Gastrocnemius medialis (tissue), 4 donors: ENCODE data around the gene ILDR1. TPM values are rescaled to one million over a fixed set of nuclear protein-coding genes. Genes with fewer than 3 reads are reported as not detected.

ENCODE experiments used
- ATAC-seq, 2 donors: fragments of 150-250 bp; one replicate each; pipeline ENCODE4 v1.9.1; 2016
- DNase-seq, 2 donors: peaks; one replicate each; pipeline ENCODE4 v3.0.0-alpha.2; 2019
- H3K27ac ChIP-seq, 4 donors: fragments of 200-600 bp; sonication (generic); 1 replicate in 1 of 4; 2 replicates in 3 of 4; pipeline ENCODE4 v1.5.1; 2016 to 2018; ENCODE audit warnings: mild to moderate bottlenecking in 2 of 4, moderate library complexity in 1 of 4
- H3K27me3 ChIP-seq, 3 donors: fragments of 200-600 bp; sonication (generic) in 2 of 3; 1 replicate in 1 of 3; 2 replicates in 2 of 3; pipeline versions ENCODE4 v1.5.1 to v1.6.0; 2016 to 2019; ENCODE audit warnings: mild to moderate bottlenecking in 1 of 3, moderate library complexity in 1 of 3
- H3K36me3 ChIP-seq, 2 donors: fragments of 200-600 bp; sonication (generic) in 1 of 2; one replicate each; pipeline ENCODE4 v1.5.1; 2017 to 2018
- H3K4me1 ChIP-seq, 2 donors: fragments of 200-600 bp; sonication (generic) in 1 of 2; one replicate each; pipeline ENCODE4 v1.5.1; 2016 to 2017; ENCODE audit warnings: mild to moderate bottlenecking in 2 of 2
- H3K4me3 ChIP-seq, 4 donors: fragments of 200-600 bp; sonication (generic) in 3 of 4; 1 replicate in 1 of 4; 2 replicates in 3 of 4; pipeline ENCODE4 v1.5.1; 2016 to 2019; ENCODE audit warnings: mild to moderate bottlenecking in 2 of 4
- H3K9me3 ChIP-seq, 3 donors: fragments of 200-600 bp; sonication (generic) in 2 of 3; 1 replicate in 1 of 3; 2 replicates in 2 of 3; pipeline ENCODE4 v1.5.1; 2016 to 2019
- POLR2A ChIP-seq, 2 donors: fragments of 450-650 bp; IDR thresholded peaks; one replicate each; pipeline ENCODE4 v1.6.1; 2017; ENCODE audit warnings: antibody characterized with exemption in 2 of 2, mild to moderate bottlenecking in 2 of 2, moderate library complexity in 2 of 2
- in situ Hi-C, 4 donors: fragments of 200-750 bp; cut with MboI; loops; one replicate each; pipeline versions ENCODE4 v1.15.0 to v1.8.0; 2017; ENCODE audit warnings: low sequenced_read_pairs in 4 of 4
- intact Hi-C: fragments of 100-400 bp; cut with DNase I; formaldehyde crosslinking; loops from one replicate; pipeline ENCODE4 v1.15.1; 2023; ENCODE audit warnings: low total_unique reads
- total RNA-seq, 4 donors: library from RNA; depleted of rRNA; stranded (reverse); fragments of >200 nt; gene quantifications; one replicate each; pipeline versions ENCODE4 v1.1.0 to v1.2.3, GENCODE V29; 2016
- TF ChIP-seq, protein P1 (sequence below), 5 experiments: fragments of 450-650 bp in 3 of 5; fragments of 200-600 bp in 2 of 5; sonication (generic) in 2 of 5; IDR thresholded peaks in 4 of 5; conservative IDR thresholded peaks in 1 of 5; 1 replicate in 4 of 5; 2 replicates in 1 of 5; pipeline ENCODE4 v1.5.1; 2016 to 2019; ENCODE audit warnings: antibody characterized with exemption in 5 of 5, mild to moderate bottlenecking in 3 of 5, moderate library complexity in 3 of 5

ILDR1 gene
- total RNA-seq, 4 donors from 2014 or later, result not detected

- TF ChIP-seq, protein P1, sequence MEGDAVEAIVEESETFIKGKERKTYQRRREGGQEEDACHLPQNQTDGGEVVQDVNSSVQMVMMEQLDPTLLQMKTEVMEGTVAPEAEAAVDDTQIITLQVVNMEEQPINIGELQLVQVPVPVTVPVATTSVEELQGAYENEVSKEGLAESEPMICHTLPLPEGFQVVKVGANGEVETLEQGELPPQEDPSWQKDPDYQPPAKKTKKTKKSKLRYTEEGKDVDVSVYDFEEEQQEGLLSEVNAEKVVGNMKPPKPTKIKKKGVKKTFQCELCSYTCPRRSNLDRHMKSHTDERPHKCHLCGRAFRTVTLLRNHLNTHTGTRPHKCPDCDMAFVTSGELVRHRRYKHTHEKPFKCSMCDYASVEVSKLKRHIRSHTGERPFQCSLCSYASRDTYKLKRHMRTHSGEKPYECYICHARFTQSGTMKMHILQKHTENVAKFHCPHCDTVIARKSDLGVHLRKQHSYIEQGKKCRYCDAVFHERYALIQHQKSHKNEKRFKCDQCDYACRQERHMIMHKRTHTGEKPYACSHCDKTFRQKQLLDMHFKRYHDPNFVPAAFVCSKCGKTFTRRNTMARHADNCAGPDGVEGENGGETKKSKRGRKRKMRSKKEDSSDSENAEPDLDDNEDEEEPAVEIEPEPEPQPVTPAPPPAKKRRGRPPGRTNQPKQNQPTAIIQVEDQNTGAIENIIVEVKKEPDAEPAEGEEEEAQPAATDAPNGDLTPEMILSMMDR (IDR thresholded peaks at IDR 0.05 in 4 of 5, conservative IDR thresholded peaks at IDR 0.05 in 1 of 5), result no peak
- no peak for TF ChIP-seq POLR2A (IDR thresholded peaks at IDR 0.05)
- intact Hi-C loops (no loop called here), in situ Hi-C loops (no loop called here)
- H3K9me3 ChIP-seq, result no peaks in the 10 kb centered on the region
- H3K27me3 ChIP-seq, result no peaks in the 10 kb centered on the region
- no peak overlapping the region for H3K27ac ChIP-seq
- no peaks in the 10 kb centered on the region for H3K36me3 ChIP-seq
- DNase-seq, result no peak
- H3K4me3 ChIP-seq, result no peak overlapping the region
- no peak for ATAC-seq
- no peaks in the 10 kb centered on the region for H3K4me1 ChIP-seq
Measured at GRCh38 chr3:122031123-122031468, 9.0 kb upstream of the ILDR1 start.

- no peak for TF ChIP-seq POLR2A (IDR thresholded peaks at IDR 0.05)
- TF ChIP-seq, protein P1 (IDR thresholded peaks at IDR 0.05 in 4 of 5, conservative IDR thresholded peaks at IDR 0.05 in 1 of 5), result no peak
- Histone ChIP-seq H3K4me3 (no peak overlapping the region), H3K9me3 (no peaks in the 10 kb centered on the region), H3K27me3 (no peaks in the 10 kb centered on the region), H3K36me3 (no peaks in the 10 kb centered on the region), H3K4me1 (no peaks in the 10 kb centered on the region), H3K27ac (no peak overlapping the region)
- intact Hi-C loops (no loop called here), in situ Hi-C loops (no loop called here)
- DNase-seq, result no peak
- ATAC-seq, result no peak
Measured at GRCh38 chr3:122030381-122031122, 8.5 kb upstream of the ILDR1 start.

GRCh38 chr3:122025296-122025695, 3.2 kb upstream of the ILDR1 start:
- TF ChIP-seq POLR2A (IDR thresholded peaks at IDR 0.05), result no peak
- TF ChIP-seq, protein P1 (IDR thresholded peaks at IDR 0.05 in 4 of 5, conservative IDR thresholded peaks at IDR 0.05 in 1 of 5), result no peak
- in situ Hi-C loops (no loop called here), intact Hi-C loops (no loop called here)

DNA sequence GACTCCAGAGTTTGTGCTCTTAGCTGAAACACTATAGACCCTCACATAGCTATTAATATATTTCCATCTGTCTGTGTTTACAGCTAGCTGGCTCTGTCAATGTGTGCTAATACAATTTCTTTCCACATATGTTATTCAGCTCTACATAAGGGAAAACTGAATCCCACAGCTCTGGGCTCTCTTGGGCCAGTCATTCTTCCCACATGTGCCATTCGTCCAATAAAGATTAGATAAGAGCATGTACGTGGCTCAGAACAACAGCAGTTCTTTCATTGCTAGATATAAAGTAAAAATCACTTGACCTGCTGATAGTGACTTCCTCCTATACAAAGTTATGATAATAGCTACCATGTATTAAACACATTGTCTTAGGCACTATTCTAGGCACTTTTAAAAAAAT, 2.8 kb upstream of the ILDR1 start:
- no peak for DNase-seq
- Histone ChIP-seq H3K27me3 (peaks cover 11 to 19% (median 14%) of the 10 kb centered on the region in 3 donors), H3K27ac (no peak overlapping the region), H3K9me3 (no peaks in the 10 kb centered on the region), H3K4me1 (no peaks in the 10 kb centered on the region), H3K36me3 (no peaks in the 10 kb centered on the region), H3K4me3 (no peak overlapping the region)
- no peak for ATAC-seq
- TF ChIP-seq POLR2A (IDR thresholded peaks at IDR 0.05), result no peak
- TF ChIP-seq, protein P1 (IDR thresholded peaks at IDR 0.05 in 4 of 5, conservative IDR thresholded peaks at IDR 0.05 in 1 of 5), result no peak
- in situ Hi-C loops (no loop called here), intact Hi-C loops (no loop called here)

More at GRCh38 chr3:122025296-122025695, 3.2 kb upstream of the ILDR1 start:
- no peak for DNase-seq
- no peaks in the 10 kb centered on the region for H3K4me1 ChIP-seq
- no peak overlapping the region for H3K27ac ChIP-seq
- H3K27me3 ChIP-seq, result peaks cover 11 to 19% (median 14%) of the 10 kb centered on the region in 3 donors
- ATAC-seq, result no peak
- H3K36me3 ChIP-seq, result no peaks in the 10 kb centered on the region
- no peak overlapping the region for H3K4me3 ChIP-seq
- H3K9me3 ChIP-seq, result no peaks in the 10 kb centered on the region
